Measurements from ENCODE around the gene RP9. TPM values are rescaled to one million over a fixed set of nuclear protein-coding genes. Genes with fewer than 3 reads are reported as not detected.

The RP9 gene
- total RNA-seq, 1 donor from 2014 or later: 17.8 TPM

DNA sequence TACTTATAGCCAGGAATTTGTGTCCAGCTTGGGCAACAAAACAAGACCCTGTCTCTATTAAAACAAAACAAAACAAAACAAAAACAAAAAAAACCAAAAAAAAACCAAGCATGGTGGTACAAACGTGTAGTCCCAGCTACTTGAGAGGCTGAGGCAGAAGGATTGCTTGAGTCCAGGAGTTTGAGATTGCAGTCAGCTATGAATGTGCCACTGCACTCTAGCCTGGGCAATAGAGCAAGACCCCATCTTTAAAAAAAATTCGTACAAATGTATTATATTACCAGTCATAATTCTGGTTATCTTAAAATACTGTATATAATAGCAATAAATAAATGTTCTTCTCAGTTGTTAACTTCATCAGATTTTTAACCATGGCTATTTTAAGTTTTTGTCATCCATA, 17.9 kb upstream of the RP9 start:
- Mint-ChIP-seq H3K9me3 (ENCODE audit: unreplicated experiment) (no peaks in the 10 kb centered on the region), H3K27ac (ENCODE audit: unreplicated experiment) (no peak overlapping the region), H3K4me3 (ENCODE audit: unreplicated experiment) (no peak overlapping the region), H3K36me3 (ENCODE audit: low read depth, unreplicated experiment) (no peaks in the 10 kb centered on the region), H3K4me1 (ENCODE audit: low read depth, unreplicated experiment) (peaks cover 1% of the 10 kb centered on the region), H3K27me3 (ENCODE audit: low read depth, unreplicated experiment) (peaks cover 2% of the 10 kb centered on the region)
- Histone ChIP-seq H3K9ac (ENCODE audit: low read length) (no peak overlapping the region), H3K4me2 (ENCODE audit: low read length) (no peak overlapping the region), H2AFZ (ENCODE audit: low read depth, low read length) (no peak overlapping the region), H4K20me1 (ENCODE audit: insufficient read depth, low read length) (no peaks in the 10 kb centered on the region), H3K27ac (ENCODE audit: low read depth, low read length) (no peak overlapping the region), H3K4me1 (ENCODE audit: insufficient read depth, low read length) (peaks cover 6% of the 10 kb centered on the region), H3K79me2 (ENCODE audit: insufficient read depth, low read length) (peaks cover 2% of the 10 kb centered on the region), H3K4me3 (ENCODE audit: insufficient read depth, low read depth, low read length) (no peak overlapping the region), H3K9me3 (ENCODE audit: insufficient read depth, low read depth, low read length) (no peaks in the 10 kb centered on the region), H3K36me3 (ENCODE audit: insufficient read depth, low read length) (no peaks in the 10 kb centered on the region), H3K27me3 (ENCODE audit: insufficient read depth, low read length) (no peaks in the 10 kb centered on the region)
- no peak for DNase-seq (ENCODE audit: low read depth)
- TF ChIP-seq CTCF (IDR thresholded peaks at IDR 0.05; ENCODE audit: insufficient read depth, low read depth, low read length) (no peak), EZH2 (IDR thresholded peaks at IDR 0.05; ENCODE audit: insufficient read depth, low read length) (no peak)
- FAIRE-seq: no peak

GRCh38 chr7:33118383-33118782, 9.2 kb upstream of the RP9 start:
- FAIRE-seq (no peak), DNase-seq (ENCODE audit: low read depth) (no peak)
- H3K4me1 ChIP-seq (ENCODE audit: insufficient read depth, low read length): no peaks in the 10 kb centered on the region
- TF ChIP-seq CTCF (IDR thresholded peaks at IDR 0.05; ENCODE audit: insufficient read depth, low read depth, low read length) (no peak), EZH2 (IDR thresholded peaks at IDR 0.05; ENCODE audit: insufficient read depth, low read length) (no peak)
- Mint-ChIP-seq H3K36me3 (ENCODE audit: low read depth, unreplicated experiment) (no peaks in the 10 kb centered on the region), H3K9me3 (ENCODE audit: unreplicated experiment) (peaks cover 4% of the 10 kb centered on the region), H3K27me3 (ENCODE audit: low read depth, unreplicated experiment) (peaks cover 1% of the 10 kb centered on the region), H3K4me3 (ENCODE audit: unreplicated experiment) (no peak overlapping the region), H3K4me1 (ENCODE audit: low read depth, unreplicated experiment) (no peaks in the 10 kb centered on the region), H3K27ac (ENCODE audit: unreplicated experiment) (no peak overlapping the region)
- H3K4me3 ChIP-seq (ENCODE audit: insufficient read depth, low read depth, low read length): no peak overlapping the region
- H2AFZ ChIP-seq (ENCODE audit: low read depth, low read length): no peak overlapping the region
- no peaks in the 10 kb centered on the region for H3K79me2 ChIP-seq (ENCODE audit: insufficient read depth, low read length)
- peaks cover 3% of the 10 kb centered on the region for H3K27me3 ChIP-seq (ENCODE audit: insufficient read depth, low read length)
- H3K9ac ChIP-seq (ENCODE audit: low read length): no peak overlapping the region
- no peaks in the 10 kb centered on the region for H4K20me1 ChIP-seq (ENCODE audit: insufficient read depth, low read length)
- no peaks in the 10 kb centered on the region for H3K36me3 ChIP-seq (ENCODE audit: insufficient read depth, low read length)
- no peaks in the 10 kb centered on the region for H3K9me3 ChIP-seq (ENCODE audit: insufficient read depth, low read depth, low read length)
- H3K4me2 ChIP-seq (ENCODE audit: low read length): no peak overlapping the region
- no peak overlapping the region for H3K27ac ChIP-seq (ENCODE audit: low read depth, low read length)

DNA sequence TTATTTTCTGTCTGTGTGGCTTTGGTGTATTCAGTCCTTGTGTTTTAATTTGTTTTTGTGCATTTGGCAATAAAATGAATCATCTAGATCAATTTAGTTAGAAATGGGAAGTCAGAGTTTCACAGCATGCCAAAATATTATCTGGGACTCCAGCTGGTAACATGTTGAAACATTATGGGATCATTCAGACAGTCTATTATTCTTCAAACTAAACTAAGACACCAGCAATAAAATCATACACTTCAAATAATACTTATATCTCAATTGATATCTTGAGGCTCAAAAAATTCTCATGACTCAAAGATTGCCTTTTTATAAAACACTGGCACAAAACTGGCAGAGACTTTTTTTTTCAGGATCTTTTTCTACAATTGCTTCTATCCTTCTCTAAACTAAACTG, 5.8 kb upstream of the RP9 start:
- H4K20me1 ChIP-seq (ENCODE audit: insufficient read depth, low read length): no peaks in the 10 kb centered on the region
- H3K4me3 ChIP-seq (ENCODE audit: insufficient read depth, low read depth, low read length): no peak overlapping the region
- no peaks in the 10 kb centered on the region for H3K4me1 ChIP-seq (ENCODE audit: insufficient read depth, low read length)
- no peaks in the 10 kb centered on the region for H3K4me1 Mint-ChIP-seq (ENCODE audit: low read depth, unreplicated experiment)
- H3K9ac ChIP-seq (ENCODE audit: low read length): no peak overlapping the region
- H3K4me3 Mint-ChIP-seq (ENCODE audit: unreplicated experiment): no peak overlapping the region
- no peaks in the 10 kb centered on the region for H3K79me2 ChIP-seq (ENCODE audit: insufficient read depth, low read length)
- H3K9me3 ChIP-seq (ENCODE audit: insufficient read depth, low read depth, low read length): no peaks in the 10 kb centered on the region
- no peak overlapping the region for H3K27ac ChIP-seq (ENCODE audit: low read depth, low read length)
- peaks cover 4% of the 10 kb centered on the region for H3K27me3 Mint-ChIP-seq (ENCODE audit: low read depth, unreplicated experiment)
- peaks cover 3% of the 10 kb centered on the region for H3K27me3 ChIP-seq (ENCODE audit: insufficient read depth, low read length)
- DNase-seq (ENCODE audit: low read depth) (no peak), FAIRE-seq (no peak)
- H3K4me2 ChIP-seq (ENCODE audit: low read length): no peak overlapping the region
- no peaks in the 10 kb centered on the region for H3K36me3 ChIP-seq (ENCODE audit: insufficient read depth, low read length)
- no peak overlapping the region for H3K27ac Mint-ChIP-seq (ENCODE audit: unreplicated experiment)
- no peak overlapping the region for H2AFZ ChIP-seq (ENCODE audit: low read depth, low read length)
- H3K9me3 Mint-ChIP-seq (ENCODE audit: unreplicated experiment): peaks cover 4% of the 10 kb centered on the region
- no peaks in the 10 kb centered on the region for H3K36me3 Mint-ChIP-seq (ENCODE audit: low read depth, unreplicated experiment)
- TF ChIP-seq CTCF (IDR thresholded peaks at IDR 0.05; ENCODE audit: insufficient read depth, low read depth, low read length): no peak
- no peak for TF ChIP-seq EZH2 (IDR thresholded peaks at IDR 0.05; ENCODE audit: insufficient read depth, low read length)
